Activated CD4-positive, alpha-beta T cell treated with anti-CD3 and anti-CD28 coated beads for 36 hours (primary cell): Measurements from ENCODE around the gene PPP1R37. TPM values are rescaled to one million over a fixed set of nuclear protein-coding genes. Genes with fewer than 3 reads are reported as not detected.

Experiments
- ATAC-seq: fragments of 200-7000 bp; cut with Tn5 transposase; one replicate; pipeline ENCODE4 v1.10.0; 2021; ENCODE audit warnings: mild to moderate bottlenecking, moderate library complexity
- CTCF ChIA-PET: fragments of 350-600 bp; sonication (Branson Sonifier 250); formaldehyde crosslinking; loops from one replicate; lab custom pipeline; 2021; ENCODE audit warnings: antibody characterized with exemption; lab: Charles Lee
- POLR2A ChIA-PET: fragments of 350-600 bp; sonication (Branson Sonifier 250); formaldehyde crosslinking; loops from one replicate; lab custom pipeline; 2021; ENCODE audit warnings: antibody characterized with exemption, inconsistent platforms; lab: Charles Lee
- DNase-seq: peaks from one replicate; pipeline ENCODE4 v3.0.0-alpha.2; 2020
- H3K27ac Mint-ChIP-seq: one replicate; pipeline ENCODE4 v1.8.0; 2021; ENCODE audit warnings: mixed read lengths
- H3K27me3 Mint-ChIP-seq: one replicate; pipeline ENCODE4 v1.8.0; 2021; ENCODE audit warnings: mixed read lengths
- H3K36me3 Mint-ChIP-seq: one replicate; pipeline ENCODE4 v1.8.0; 2021; ENCODE audit warnings: low read depth, mixed read lengths
- H3K4me1 Mint-ChIP-seq: one replicate; pipeline ENCODE4 v1.8.0; 2021; ENCODE audit warnings: mixed read lengths
- H3K4me3 Mint-ChIP-seq: one replicate; pipeline ENCODE4 v1.8.0; 2021; ENCODE audit warnings: mild to moderate bottlenecking, moderate library complexity, mixed read lengths
- H3K9me3 Mint-ChIP-seq: one replicate; pipeline ENCODE4 v1.8.0; 2021; ENCODE audit warnings: low read depth, mixed read lengths
- intact Hi-C, 2 experiments: fragments of 100-400 bp; cut with DNase I in 1 of 2; cut with micrococcal nuclease in 1 of 2; formaldehyde crosslinking; loops; one replicate each; pipeline versions ENCODE4 v1.14.2 to v1.15.1; 2022 to 2024; cut with DNase I, micrococcal nuclease
- total RNA-seq, 2 experiments: library from RNA; stranded (reverse); gene quantifications; one replicate each; pipeline ENCODE4 v1.2.3, GENCODE V29; 2021

Gene PPP1R37, protein sequence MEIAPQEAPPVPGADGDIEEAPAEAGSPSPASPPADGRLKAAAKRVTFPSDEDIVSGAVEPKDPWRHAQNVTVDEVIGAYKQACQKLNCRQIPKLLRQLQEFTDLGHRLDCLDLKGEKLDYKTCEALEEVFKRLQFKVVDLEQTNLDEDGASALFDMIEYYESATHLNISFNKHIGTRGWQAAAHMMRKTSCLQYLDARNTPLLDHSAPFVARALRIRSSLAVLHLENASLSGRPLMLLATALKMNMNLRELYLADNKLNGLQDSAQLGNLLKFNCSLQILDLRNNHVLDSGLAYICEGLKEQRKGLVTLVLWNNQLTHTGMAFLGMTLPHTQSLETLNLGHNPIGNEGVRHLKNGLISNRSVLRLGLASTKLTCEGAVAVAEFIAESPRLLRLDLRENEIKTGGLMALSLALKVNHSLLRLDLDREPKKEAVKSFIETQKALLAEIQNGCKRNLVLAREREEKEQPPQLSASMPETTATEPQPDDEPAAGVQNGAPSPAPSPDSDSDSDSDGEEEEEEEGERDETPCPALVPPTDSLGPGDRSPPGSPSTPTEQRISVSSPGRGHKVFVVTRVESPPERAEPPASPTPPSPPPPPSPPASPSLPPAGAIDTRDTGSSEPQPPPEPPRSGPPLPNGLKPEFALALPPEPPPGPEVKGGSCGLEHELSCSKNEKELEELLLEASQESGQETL
- 10 to 100 TPM; 12.5 to 14.1 TPM for total RNA-seq

DNA sequence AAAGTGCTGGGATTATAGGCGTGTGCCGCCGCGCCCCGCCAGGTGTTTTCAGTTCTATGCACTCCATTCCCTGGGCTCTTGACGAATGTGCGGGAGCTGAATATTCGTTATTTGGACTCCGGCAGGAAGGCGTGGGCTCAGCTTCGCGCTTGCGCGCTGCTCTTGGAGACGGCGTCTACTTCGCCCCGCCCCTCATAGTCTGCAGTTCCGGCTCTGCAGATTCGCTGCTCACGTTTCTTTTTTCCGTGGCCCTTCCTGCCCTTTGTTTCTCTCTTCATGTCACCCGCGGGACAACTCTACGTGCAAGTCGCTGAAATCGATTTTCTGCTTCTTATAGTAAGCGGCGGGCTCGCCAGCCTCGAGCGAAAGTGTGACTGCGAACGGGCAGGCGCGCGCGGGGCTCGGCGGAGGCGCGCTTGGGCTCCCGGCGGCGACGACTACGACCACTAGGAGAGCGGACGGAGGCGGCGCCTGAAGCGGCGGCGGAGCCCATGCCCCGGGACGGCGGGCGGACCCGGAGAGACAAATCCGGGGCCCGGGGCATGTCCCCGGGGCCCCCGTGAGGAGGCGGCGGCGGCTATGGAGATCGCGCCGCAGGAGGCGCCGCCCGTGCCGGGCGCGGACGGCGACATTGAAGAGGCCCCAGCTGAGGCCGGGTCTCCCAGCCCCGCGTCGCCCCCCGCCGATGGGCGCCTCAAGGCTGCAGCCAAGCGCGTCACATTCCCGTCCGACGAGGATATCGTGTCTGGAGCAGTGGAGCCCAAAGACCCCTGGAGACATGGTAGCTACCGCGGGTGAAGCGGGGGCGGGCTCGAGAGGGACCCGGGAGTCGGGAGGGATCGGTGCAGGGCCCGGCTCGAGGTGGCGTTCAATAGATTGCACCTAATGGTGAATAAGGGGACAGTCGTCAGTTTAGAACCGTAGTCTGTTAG is at the start of gene PPP1R37:
Gene PPP1R37 (plus strand): TSS at position 433 of the 932 bp plus-strand sequence. CDS start 147 bp downstream, at position 580.
- Mint-ChIP-seq H3K27me3 (no peaks in the 10 kb centered on the region), H3K27ac (peak within 1 kb of the TSS; percentile 97), H3K9me3 (no peaks in the 10 kb centered on the region), H3K36me3 (peaks cover 29% of the 10 kb centered on the region), H3K4me3 (peak within 1 kb of the TSS; percentile 89), H3K4me1 (peaks cover 54% of the 10 kb centered on the region)
- DNase-seq (peak; percentile 95), ATAC-seq (peak; percentile 71)
- POLR2A ChIA-PET: interaction anchor here (0.6 to 2.0 kb wide), 8 partner anchors 10 to 1602 kb away, joined by 3 to 10 read pairs (median 5); partner anchors contain the start of genes CLASRP and TOMM40
- CTCF ChIA-PET: interaction anchor here (0.6 to 2.9 kb wide), 10 partner anchors 10 to 156 kb away, joined by 3 to 19 read pairs (median 4); partner anchors contain the start of gene GEMIN7
- intact Hi-C loops: loop anchor here (1.0 to 5.0 kb wide), 14 partner anchors 14 to 1254 kb away; partner anchors contain the start of genes BLOC1S3 (in 1 of the 2), GEMIN7 (in 1 of the 2), MARK4 (in 1 of the 2) and POLR1G (in 1 of the 2)

DNA sequence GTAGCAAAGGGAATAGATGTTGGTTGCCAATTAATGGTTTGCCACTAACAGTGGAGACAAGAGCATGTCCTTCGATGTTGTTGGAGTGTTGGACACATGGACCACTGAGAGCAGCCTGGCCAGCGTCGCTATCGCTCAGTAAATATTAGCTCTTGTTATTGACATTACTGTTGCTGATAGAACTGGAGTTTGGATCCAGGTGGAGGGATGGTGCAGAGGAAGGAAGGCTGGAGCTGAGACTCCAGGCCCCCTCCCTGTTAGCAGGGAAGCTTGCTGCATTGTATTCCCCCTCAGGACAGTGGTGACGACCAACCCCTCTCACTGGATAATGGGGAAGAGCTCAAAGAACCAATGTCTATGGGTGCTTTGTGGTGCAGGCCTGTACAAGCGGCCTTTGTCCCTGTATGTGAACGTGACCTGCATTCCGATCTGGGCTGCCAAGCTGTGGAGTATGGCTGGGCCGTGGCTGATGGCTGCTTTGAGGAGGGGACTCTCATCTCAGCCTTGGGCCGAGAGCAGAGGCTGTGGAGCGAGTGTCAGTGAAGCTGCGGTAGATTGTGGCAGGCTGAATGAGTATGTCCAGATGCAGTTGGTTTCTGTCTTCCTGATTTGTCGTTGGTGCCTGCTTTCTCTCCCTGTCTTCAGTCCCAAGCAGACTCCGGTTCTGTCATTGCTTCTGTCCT is 47.2 kb upstream of the PPP1R37 start:
- DNase-seq (no peak), ATAC-seq (no peak)
- no peaks in the 10 kb centered on the region for H3K27me3 Mint-ChIP-seq
- no peaks in the 10 kb centered on the region for H3K9me3 Mint-ChIP-seq
- ChIA-PET POLR2A (no interaction called here), CTCF (interaction anchor here (0.6 to 1.2 kb wide), 4 partner anchors 46 to 232 kb away, joined by 3 read pairs; no protein-coding TSS in a partner anchor)
- intact Hi-C loops: no loop called here
- H3K4me3 Mint-ChIP-seq: no peak overlapping the region
- H3K27ac Mint-ChIP-seq: peak overlapping the region; percentile 25
- peaks cover 50% of the 10 kb centered on the region for H3K4me1 Mint-ChIP-seq
- H3K36me3 Mint-ChIP-seq: peaks cover 48% of the 10 kb centered on the region

DNA sequence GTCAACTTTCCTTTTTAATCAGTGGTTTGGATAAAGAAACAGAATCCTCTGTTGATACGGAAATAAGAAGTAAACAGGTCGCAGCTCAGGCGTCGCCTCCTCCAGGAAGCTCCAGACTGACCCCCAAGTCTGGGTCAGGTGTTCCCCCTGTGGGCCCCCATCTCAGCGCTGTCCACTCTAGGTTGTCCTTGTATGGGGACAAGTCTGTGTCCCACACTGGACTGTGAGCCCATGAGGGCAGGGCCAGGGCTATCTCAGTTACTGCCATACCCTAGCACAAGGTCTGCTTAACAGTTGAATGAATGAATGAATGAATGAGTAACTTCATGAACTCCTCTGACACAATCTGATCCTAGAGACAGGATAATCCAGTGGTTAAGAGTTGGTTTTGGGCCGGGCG is 46.6 kb upstream of the PPP1R37 start:
- ATAC-seq (no peak), DNase-seq (no peak)
- intact Hi-C loops: no loop called here
- ChIA-PET CTCF (interaction anchor here (0.7 to 1.2 kb wide), 2 partner anchors 144 to 231 kb away, joined by 3 read pairs; no protein-coding TSS in a partner anchor), POLR2A (no interaction called here)
- Mint-ChIP-seq H3K9me3 (no peaks in the 10 kb centered on the region), H3K4me3 (no peak overlapping the region), H3K4me1 (peaks cover 46% of the 10 kb centered on the region), H3K27me3 (no peaks in the 10 kb centered on the region), H3K27ac (peak overlapping the region; percentile 25), H3K36me3 (peaks cover 45% of the 10 kb centered on the region)

DNA sequence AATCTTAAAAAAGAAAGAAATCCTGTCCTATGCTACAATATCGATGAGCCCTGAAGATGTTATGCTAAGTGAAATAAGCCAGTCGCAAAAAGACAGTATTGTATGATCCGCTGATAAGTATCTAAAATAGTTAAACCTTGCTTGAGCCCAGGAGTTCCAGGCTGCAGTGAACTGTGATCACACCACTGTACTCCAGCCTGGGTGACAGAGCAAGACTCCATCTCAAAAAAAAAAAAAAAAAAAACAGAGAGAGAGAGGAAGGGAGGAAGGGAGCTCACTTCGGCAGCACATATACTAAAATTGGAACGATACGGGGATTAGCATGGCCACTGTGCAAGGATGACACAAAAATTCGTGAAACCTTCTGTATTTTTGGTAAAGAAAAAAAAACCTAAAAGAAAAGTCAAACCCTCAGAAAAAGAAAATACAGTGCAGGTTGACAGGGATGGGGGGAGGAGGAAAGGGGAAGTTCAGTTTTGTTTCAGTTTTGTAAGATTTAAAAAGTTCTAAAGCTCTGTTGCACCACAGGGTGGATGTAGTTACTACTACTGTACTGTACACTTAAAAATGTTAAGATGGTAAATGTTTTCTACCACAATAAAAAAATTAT is 45.7 kb upstream of the PPP1R37 start:
- Mint-ChIP-seq H3K36me3 (peaks cover 41% of the 10 kb centered on the region), H3K4me1 (peaks cover 37% of the 10 kb centered on the region), H3K27me3 (no peaks in the 10 kb centered on the region), H3K27ac (peak overlapping the region; percentile 78), H3K4me3 (no peak overlapping the region), H3K9me3 (no peaks in the 10 kb centered on the region)
- ATAC-seq: no peak
- ChIA-PET CTCF (interaction anchor here (0.7 kb wide), 2 partner anchors 105 to 125 kb away, joined by 3 to 4 read pairs; no protein-coding TSS in a partner anchor), POLR2A (interaction anchor here (0.6 to 0.7 kb wide), 3 partner anchors 131 to 156 kb away, joined by 3 to 8 read pairs (median 5); partner anchors contain the start of genes TOMM40 and TRAPPC6A)
- DNase-seq: no peak
- intact Hi-C loops: no loop called here

DNA sequence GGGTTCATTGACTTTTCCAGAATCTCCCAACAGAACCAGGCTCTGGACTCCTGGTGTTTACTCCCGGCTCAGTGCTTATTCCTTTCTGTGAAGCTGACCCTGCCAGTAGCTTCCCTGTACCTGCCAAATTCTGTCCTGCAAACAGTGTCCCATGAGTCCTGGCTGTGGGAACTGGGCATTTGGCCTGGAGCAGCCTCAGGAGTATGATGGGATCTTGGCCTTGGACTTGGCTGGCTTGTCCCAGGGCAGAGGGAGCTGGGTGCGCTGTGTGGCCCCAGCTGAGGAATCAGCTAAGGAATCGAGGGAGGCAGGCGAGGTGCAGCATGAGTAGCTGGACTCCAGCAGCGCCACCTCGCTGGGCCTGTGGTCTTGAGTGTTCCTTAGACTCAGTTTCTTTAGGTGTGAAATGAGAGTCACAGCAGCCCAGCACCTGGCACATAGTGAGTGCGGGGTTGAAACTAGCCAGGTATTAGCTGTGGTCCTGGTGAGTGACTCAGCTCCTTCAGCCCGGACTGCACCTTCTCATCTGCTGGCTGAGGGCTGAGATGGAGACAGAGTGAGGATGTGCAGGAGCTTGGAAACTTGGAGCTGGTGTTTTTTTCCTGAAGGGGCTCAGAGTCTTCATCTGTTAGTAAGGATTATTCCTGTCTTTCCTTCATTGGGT is 43.8 kb upstream of the PPP1R37 start:
- CTCF ChIA-PET: interaction anchor here (0.6 to 1.8 kb wide), 2 partner anchors 10 to 26 kb away, joined by 3 to 10 read pairs; no protein-coding TSS in a partner anchor
- H3K4me3 Mint-ChIP-seq: no peak overlapping the region
- no peaks in the 10 kb centered on the region for H3K9me3 Mint-ChIP-seq
- H3K27ac Mint-ChIP-seq: peak overlapping the region; percentile 44
- intact Hi-C loops: no loop called here
- DNase-seq (no peak), ATAC-seq (no peak)
- H3K27me3 Mint-ChIP-seq: no peaks in the 10 kb centered on the region
- POLR2A ChIA-PET: no interaction called here
- peaks cover 37% of the 10 kb centered on the region for H3K4me1 Mint-ChIP-seq
- peaks cover 40% of the 10 kb centered on the region for H3K36me3 Mint-ChIP-seq

DNA sequence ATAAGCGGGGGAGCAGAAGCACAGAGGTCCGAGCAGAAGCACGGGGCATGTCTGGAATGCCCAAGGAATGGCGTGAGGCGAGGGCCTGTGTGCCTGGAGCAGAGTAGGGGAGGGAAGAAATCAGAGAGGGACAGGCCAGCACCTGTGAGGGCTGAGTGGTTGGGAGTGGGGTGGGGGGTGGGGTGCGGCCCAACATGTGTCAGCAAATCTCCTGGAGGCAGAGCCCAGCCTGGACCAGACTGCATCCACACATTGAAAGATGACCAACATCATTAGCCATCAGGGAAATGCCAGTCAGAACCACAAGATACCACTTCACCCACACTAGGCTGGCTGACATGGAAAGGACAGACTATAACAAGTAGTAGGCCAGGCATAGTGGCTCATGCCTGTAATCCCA is 42.9 kb upstream of the PPP1R37 start:
- no peak for ATAC-seq
- Mint-ChIP-seq H3K9me3 (no peaks in the 10 kb centered on the region), H3K36me3 (peaks cover 34% of the 10 kb centered on the region), H3K4me1 (peaks cover 35% of the 10 kb centered on the region), H3K4me3 (no peak overlapping the region), H3K27me3 (no peaks in the 10 kb centered on the region), H3K27ac (no peak overlapping the region)
- POLR2A ChIA-PET: no interaction called here
- no peak for DNase-seq
- CTCF ChIA-PET: interaction anchor here (0.6 to 1.8 kb wide), 3 partner anchors 10 to 266 kb away, joined by 3 to 10 read pairs (median 3); no protein-coding TSS in a partner anchor
- intact Hi-C loops: no loop called here

DNA sequence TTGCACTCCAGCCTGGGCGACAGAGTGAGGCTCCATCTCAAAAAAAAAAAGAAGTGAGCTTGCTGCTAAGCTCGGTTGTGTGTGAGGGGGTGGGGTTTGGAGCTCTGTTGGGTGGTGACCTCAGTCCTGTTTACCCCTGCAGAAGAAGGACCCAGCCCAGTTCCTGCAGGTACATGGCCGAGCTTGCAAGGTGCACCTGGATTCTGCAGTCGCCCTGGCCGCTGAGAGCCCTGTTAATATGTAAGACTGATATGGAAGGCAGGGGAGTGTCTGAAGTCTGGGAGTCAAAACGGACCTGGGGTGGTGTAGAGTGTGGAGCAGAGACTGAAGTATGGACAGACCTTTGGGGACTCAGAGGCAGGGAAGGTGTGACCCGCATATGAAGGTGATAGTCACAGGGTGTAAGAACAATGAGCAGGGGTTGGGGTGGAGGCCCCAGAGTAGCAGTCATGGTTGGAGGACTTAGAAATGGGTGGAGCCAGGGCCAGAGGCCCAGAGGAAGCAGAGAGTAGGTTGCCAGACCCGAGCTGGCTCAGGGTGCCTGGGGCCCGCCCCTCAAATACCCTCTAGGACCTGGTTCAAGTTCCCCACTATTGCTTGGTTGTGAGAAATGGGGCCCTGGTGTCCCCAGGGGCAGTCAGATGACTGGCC is 40.9 kb upstream of the PPP1R37 start:
- ChIA-PET POLR2A (no interaction called here), CTCF (interaction anchor here (0.6 to 1.5 kb wide), 2 partner anchors 8 to 1325 kb away, joined by 5 to 6 read pairs; no protein-coding TSS in a partner anchor)
- Mint-ChIP-seq H3K4me1 (peaks cover 16% of the 10 kb centered on the region), H3K9me3 (no peaks in the 10 kb centered on the region), H3K27ac (no peak overlapping the region), H3K27me3 (no peaks in the 10 kb centered on the region), H3K4me3 (no peak overlapping the region), H3K36me3 (peaks cover 29% of the 10 kb centered on the region)
- intact Hi-C loops: no loop called here
- ATAC-seq (no peak), DNase-seq (no peak)

DNA sequence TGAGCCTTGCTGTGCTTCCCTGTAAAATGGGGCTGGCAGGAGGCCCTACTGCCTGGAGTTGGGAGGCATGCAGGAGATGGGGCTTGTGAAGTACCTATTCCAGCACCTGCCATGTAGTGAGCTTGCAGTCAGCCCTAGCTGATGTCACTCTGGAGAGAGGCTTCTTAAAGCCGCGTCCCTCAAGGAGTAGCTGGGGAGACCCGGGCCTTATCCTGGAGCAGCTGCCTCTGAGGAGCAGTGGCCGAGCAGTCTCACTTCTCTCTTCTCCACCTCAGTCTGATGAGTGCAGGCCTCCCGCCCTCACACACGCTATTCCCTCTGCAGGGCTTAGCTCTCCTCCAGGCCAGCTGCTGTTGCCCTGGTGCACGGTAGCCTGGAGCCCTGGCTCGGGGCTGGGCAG is 36.1 kb upstream of the PPP1R37 start:
- H3K36me3 Mint-ChIP-seq: peaks cover 56% of the 10 kb centered on the region
- H3K9me3 Mint-ChIP-seq: no peaks in the 10 kb centered on the region
- ATAC-seq (no peak), DNase-seq (no peak)
- no peaks in the 10 kb centered on the region for H3K27me3 Mint-ChIP-seq
- no peak overlapping the region for H3K27ac Mint-ChIP-seq
- POLR2A ChIA-PET: no interaction called here
- intact Hi-C loops: loop anchor here in 1 of 2 experiments (5.0 kb wide), 1 partner anchor 40 kb away; no protein-coding TSS in a partner anchor
- no peak overlapping the region for H3K4me3 Mint-ChIP-seq
- CTCF ChIA-PET: interaction anchor here (0.6 to 0.9 kb wide), 2 partner anchors 35 to 41 kb away, joined by 3 to 4 read pairs; no protein-coding TSS in a partner anchor
- no peaks in the 10 kb centered on the region for H3K4me1 Mint-ChIP-seq

DNA sequence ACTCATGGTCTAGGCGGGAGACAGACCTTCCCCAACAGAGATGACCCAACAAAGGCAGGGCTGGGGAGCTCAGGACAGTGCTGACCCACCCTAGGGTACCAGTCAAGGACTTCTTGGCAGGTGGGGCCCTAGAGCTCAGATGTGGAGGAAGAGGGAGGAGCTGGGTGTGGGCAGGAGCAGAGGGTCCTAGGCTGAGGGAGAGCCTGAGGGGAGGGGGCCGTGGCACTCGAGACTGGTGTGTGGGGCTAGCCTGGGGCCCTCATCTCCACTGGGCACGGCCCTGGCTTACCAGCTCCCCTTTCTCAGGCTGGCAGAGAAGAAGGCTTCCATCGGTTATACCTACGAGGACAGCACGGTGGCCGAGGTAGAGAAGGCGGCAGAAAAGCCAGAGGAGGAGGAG is 35.5 kb upstream of the PPP1R37 start:
- H3K27ac Mint-ChIP-seq: no peak overlapping the region
- intact Hi-C loops: loop anchor here in 1 of 2 experiments (5.0 kb wide), 1 partner anchor 40 kb away; no protein-coding TSS in a partner anchor
- no peak overlapping the region for H3K4me3 Mint-ChIP-seq
- DNase-seq (no peak), ATAC-seq (no peak)
- no peaks in the 10 kb centered on the region for H3K27me3 Mint-ChIP-seq
- H3K9me3 Mint-ChIP-seq: no peaks in the 10 kb centered on the region
- POLR2A ChIA-PET: no interaction called here
- H3K36me3 Mint-ChIP-seq: peaks cover 51% of the 10 kb centered on the region
- no peaks in the 10 kb centered on the region for H3K4me1 Mint-ChIP-seq
- CTCF ChIA-PET: interaction anchor here (0.8 to 0.9 kb wide), 2 partner anchors 16 to 36 kb away, joined by 3 to 4 read pairs; no protein-coding TSS in a partner anchor
